Astrocyte of the cerebellum (primary cell): ENCODE results near the gene COL4A1.

ENCODE experiments used
- DNase-seq: peaks from one replicate; pipeline ENCODE4 v3.0.0-alpha.2; 2011; ENCODE audit warnings: low read depth
- H3K4me3 ChIP-seq: 2 replicates; pipeline ENCODE4 v1.5.1; 2011; ENCODE audit warnings: mild to moderate bottlenecking, low read depth, low read length, moderate library complexity
- CTCF ChIP-seq: IDR thresholded peaks from 2 replicates; pipeline ENCODE4 v1.5.1; 2012; ENCODE audit warnings: low read length, low read depth, moderate library complexity, mild to moderate bottlenecking; ENCODE audit errors: missing control alignments
- in situ Hi-C: cut with HindIII; loops from 2 replicates; pipeline ENCODE4 v1.10.0; 2017; ENCODE audit warnings: low sequenced_read_pairs

The COL4A1 gene

GRCh38 chr13:110233181-110233950 lies 73.6 kb downstream of the COL4A1 start:
- DNase-seq = peak; percentile 33
- no peak overlapping the region for H3K4me3 ChIP-seq
- in situ Hi-C loops = no loop called here
- TF ChIP-seq CTCF = no peak

GRCh38 chr13:110232756-110233155 lies 74.2 kb downstream of the COL4A1 start:
- no peak overlapping the region for H3K4me3 ChIP-seq
- in situ Hi-C loops = no loop called here
- DNase-seq = no peak
- no peak for TF ChIP-seq CTCF

- in situ Hi-C loops = no loop called here
- H3K4me3 ChIP-seq = no peak overlapping the region
- TF ChIP-seq CTCF = no peak
- DNase-seq = no peak
Observed at GRCh38 chr13:110232142-110232541, 74.8 kb downstream of the COL4A1 start.

- DNase-seq = no peak
- TF ChIP-seq CTCF = no peak
- in situ Hi-C loops = no loop called here
- H3K4me3 ChIP-seq = no peak overlapping the region
Observed at GRCh38 chr13:110231348-110232047, 75.5 kb downstream of the COL4A1 start.

- no peak overlapping the region for H3K4me3 ChIP-seq
- no peak for TF ChIP-seq CTCF
- no peak for DNase-seq
- in situ Hi-C loops = no loop called here
Observed at GRCh38 chr13:110230661-110231347, 76.2 kb downstream of the COL4A1 start.

GRCh38 chr13:110229905-110230563 lies 76.9 kb downstream of the COL4A1 start:
- in situ Hi-C loops = no loop called here
- H3K4me3 ChIP-seq = no peak overlapping the region
- no peak for DNase-seq
- TF ChIP-seq CTCF = no peak
